Measurements from ENCODE around the gene HIF1AN. TPM values are rescaled to one million over a fixed set of nuclear protein-coding genes. Genes with fewer than 3 reads are reported as not detected.

HIF1AN gene
- total RNA-seq, 1 donor, result 15.2 TPM

DNA sequence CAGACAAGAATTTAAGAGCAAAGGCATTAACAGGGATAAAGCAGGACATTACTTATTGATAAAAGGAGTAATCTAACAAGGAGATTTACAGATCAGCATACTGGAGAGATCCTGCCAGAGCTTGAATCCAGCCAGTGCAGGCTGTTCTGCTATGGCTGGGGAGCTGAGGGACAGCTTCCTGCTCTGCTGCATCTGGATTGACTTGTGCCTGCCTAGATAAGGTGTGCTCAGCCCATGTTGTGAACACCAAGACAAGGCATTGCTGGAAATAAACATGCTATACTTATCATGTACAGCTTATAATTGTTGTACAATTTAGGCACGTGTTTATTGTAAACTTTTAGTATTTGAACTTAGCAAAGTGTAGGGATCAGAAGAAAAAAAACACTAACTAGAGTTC lies 71.7 kb downstream of the HIF1AN start:
- H3K27ac ChIP-seq (ENCODE audit: low read depth, low read length), result no peak overlapping the region
- H3K9me3 ChIP-seq (ENCODE audit: low read depth, low read length), result no peaks in the 10 kb centered on the region
- no peaks in the 10 kb centered on the region for H3K36me3 ChIP-seq (ENCODE audit: insufficient read depth, low read length)
- H3K4me3 ChIP-seq (ENCODE audit: insufficient read depth, low read length), result no peak overlapping the region
- H3K27me3 ChIP-seq (ENCODE audit: insufficient read depth, low read length), result peaks cover 29% of the 10 kb centered on the region
- DNase-seq (ENCODE audit: insufficient read length, low spot score, missing footprints), result no peak
- TF ChIP-seq, protein P1, sequence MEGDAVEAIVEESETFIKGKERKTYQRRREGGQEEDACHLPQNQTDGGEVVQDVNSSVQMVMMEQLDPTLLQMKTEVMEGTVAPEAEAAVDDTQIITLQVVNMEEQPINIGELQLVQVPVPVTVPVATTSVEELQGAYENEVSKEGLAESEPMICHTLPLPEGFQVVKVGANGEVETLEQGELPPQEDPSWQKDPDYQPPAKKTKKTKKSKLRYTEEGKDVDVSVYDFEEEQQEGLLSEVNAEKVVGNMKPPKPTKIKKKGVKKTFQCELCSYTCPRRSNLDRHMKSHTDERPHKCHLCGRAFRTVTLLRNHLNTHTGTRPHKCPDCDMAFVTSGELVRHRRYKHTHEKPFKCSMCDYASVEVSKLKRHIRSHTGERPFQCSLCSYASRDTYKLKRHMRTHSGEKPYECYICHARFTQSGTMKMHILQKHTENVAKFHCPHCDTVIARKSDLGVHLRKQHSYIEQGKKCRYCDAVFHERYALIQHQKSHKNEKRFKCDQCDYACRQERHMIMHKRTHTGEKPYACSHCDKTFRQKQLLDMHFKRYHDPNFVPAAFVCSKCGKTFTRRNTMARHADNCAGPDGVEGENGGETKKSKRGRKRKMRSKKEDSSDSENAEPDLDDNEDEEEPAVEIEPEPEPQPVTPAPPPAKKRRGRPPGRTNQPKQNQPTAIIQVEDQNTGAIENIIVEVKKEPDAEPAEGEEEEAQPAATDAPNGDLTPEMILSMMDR (IDR thresholded peaks at IDR 0.05; ENCODE audit: extremely low read depth, low read depth, low read length), result no peak
- no peaks in the 10 kb centered on the region for H4K20me1 ChIP-seq (ENCODE audit: insufficient read depth, low read length)
- H3K4me1 ChIP-seq (ENCODE audit: insufficient read depth, low read length), result no peaks in the 10 kb centered on the region
- H3K79me2 ChIP-seq (ENCODE audit: insufficient read depth, low read length), result no peaks in the 10 kb centered on the region
- H2AFZ ChIP-seq (ENCODE audit: low read length), result no peak overlapping the region
- no peak overlapping the region for H3K4me2 ChIP-seq (ENCODE audit: insufficient read depth, low read length)

Other genes starting within 250 kb of the HIF1AN start
- gene BLOC1S2, start 249.3 kb upstream of the HIF1AN start, total RNA-seq, result 46.3 and 51.3 TPM in 2 replicates
- gene PKD2L1, start 205.7 kb upstream of the HIF1AN start, total RNA-seq, result not detected in 2 replicates
- gene SCD, start 188.7 kb upstream of the HIF1AN start, total RNA-seq, result 672 and 691 TPM in 2 replicates
- gene WNT8B, start 72.9 kb upstream of the HIF1AN start, total RNA-seq, result not detected in 2 replicates
- 5.3 and 5.4 TPM in 2 replicates for gene SEC31B, start 16.1 kb upstream of the HIF1AN start, total RNA-seq
- 89.3 and 102 TPM in 2 replicates for gene NDUFB8, start 6.1 kb upstream of the HIF1AN start, total RNA-seq
- gene PAX2, start 209.6 kb downstream of the HIF1AN start, total RNA-seq, result not detected in 2 replicates

All from osteoblast (primary cell).